ENCODE data around the gene TUBA1B. TPM values are rescaled to one million over a fixed set of nuclear protein-coding genes. Genes with fewer than 3 reads are reported as not detected.

Gene TUBA1B
- total and polyA plus RNA-seq, 2 of the 8 experiments (the other 6 are each of a cell fraction or from before 2014, with no cell fraction given), result 2,092 to 6,837 TPM

DNA sequence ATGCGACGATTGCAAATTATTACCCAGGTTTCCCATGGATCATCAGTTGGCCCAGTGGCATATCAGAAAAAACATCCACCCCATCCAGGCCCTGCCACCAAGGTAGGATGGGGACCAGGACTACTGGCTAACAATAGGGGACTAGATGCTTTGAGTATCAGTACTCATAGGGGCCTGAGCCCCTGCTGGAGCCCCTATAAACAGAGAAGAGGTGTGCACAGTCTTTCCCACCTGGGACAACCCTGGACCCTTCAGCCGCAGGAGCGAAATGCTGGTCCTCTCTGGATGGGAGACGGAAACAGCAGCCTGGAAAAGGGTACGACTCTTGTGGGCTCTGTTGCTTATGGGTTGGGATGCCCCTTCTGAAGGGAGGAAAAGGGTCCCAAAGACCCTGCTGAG, 42.3 kb downstream of the TUBA1B start:
- H3K14ac ChIP-seq (ENCODE audit: insufficient read length), result no peak overlapping the region
- H3K4me1 ChIP-seq (replicated peaks in 1 of 4; ENCODE audit: control insufficient read depth in 3 of 4, insufficient read depth in 4 of 4, low read length in 3 of 4), result peaks cover 0 to 40% (median 13%) of the 10 kb centered on the region in 4 experiments; a peak in 6 of 7 replicates
- ChIA-PET CTCF (ENCODE audit: partially characterized antibody) (interaction anchor here (0.8 to 7.1 kb wide), 33 partner anchors 12 to 311 kb away, joined by 3 to 235 read pairs (median 5); partner anchors contain the start of genes LMBR1L, PRPH and RHEBL1), POLR2A (ENCODE audit: partially characterized antibody) (interaction anchor here (0.7 to 2.6 kb wide), 11 partner anchors 9 to 205 kb away, joined by 3 to 27 read pairs (median 4); partner anchors contain the start of genes RHEBL1 and TUBA1B)
- H3K9ac ChIP-seq (replicated peaks in 1 of 4; ENCODE audit: extremely low read depth in 1 of 4, low read depth in 3 of 4, low read length in 3 of 4), result no peak overlapping the region
- H2AK5ac ChIP-seq (ENCODE audit: low read depth, low read length), result no peak overlapping the region
- H4K20me1 ChIP-seq (replicated peaks in 1 of 2; ENCODE audit: control insufficient read depth in 1 of 2, insufficient read depth in 2 of 2, low read length in 2 of 2), result peaks cover 5 to 6% of the 10 kb centered on the region in 2 experiments
- no peaks in the 10 kb centered on the region; a peak in 1 of 4 replicates for H3K9me3 ChIP-seq (ENCODE audit: insufficient read depth in 2 of 2, low read depth in 1 of 2, low read length in 1 of 2)
- H4K5ac ChIP-seq (ENCODE audit: insufficient read length, low read depth, low read length), result no peak overlapping the region
- no peaks in the 10 kb centered on the region for H3K79me1 ChIP-seq (ENCODE audit: low read depth, low read length)
- H2BK20ac ChIP-seq (ENCODE audit: low read length), result no peak overlapping the region
- H3K23me2 ChIP-seq (ENCODE audit: low read depth, low read length), result peaks cover 8% of the 10 kb centered on the region; the same call in 1 of the 2 replicates
- peaks cover 51 to 75% (median 67%) of the 10 kb centered on the region in 4 experiments for H3K27me3 ChIP-seq (replicated peaks in 1 of 4; ENCODE audit: control insufficient read depth in 3 of 4, extremely low read depth in 1 of 4, insufficient read depth in 3 of 4, low read length in 3 of 4)
- no peak overlapping the region for H3K4ac ChIP-seq (replicated peaks; ENCODE audit: insufficient read length, low read depth, low read length)
- H2BK15ac ChIP-seq (ENCODE audit: low read length), result no peak overlapping the region
- no peak overlapping the region for H3K27ac ChIP-seq (ENCODE audit: low read depth, low read length)
- no peak overlapping the region for H2BK120ac ChIP-seq (replicated peaks; ENCODE audit: low read depth, low read length)
- H3K79me2 ChIP-seq (ENCODE audit: control insufficient read depth in 1 of 2, insufficient read depth in 2 of 2, low read length in 2 of 2), result no peaks in the 10 kb centered on the region
- peak overlapping the region; percentile 6 to 63; a peak in 2 of 4 replicates for H3K4me2 ChIP-seq (ENCODE audit: insufficient read depth in 1 of 2, low read depth in 2 of 2, low read length in 2 of 2)
- no peak overlapping the region for H3K18ac ChIP-seq (ENCODE audit: extremely low read depth, low read length)
- H3K56ac ChIP-seq (replicated peaks; ENCODE audit: insufficient read length, low read depth, low read length), result no peak overlapping the region
- no peak for TF ChIP-seq POU5F1 (IDR thresholded peaks at IDR 0.05; ENCODE audit: low read depth, low read length)
- TF ChIP-seq EGR1 (IDR thresholded peaks at IDR 0.05; ENCODE audit: borderline replicate concordance, low read depth, low read length), result no peak
- TF ChIP-seq, protein P1, sequence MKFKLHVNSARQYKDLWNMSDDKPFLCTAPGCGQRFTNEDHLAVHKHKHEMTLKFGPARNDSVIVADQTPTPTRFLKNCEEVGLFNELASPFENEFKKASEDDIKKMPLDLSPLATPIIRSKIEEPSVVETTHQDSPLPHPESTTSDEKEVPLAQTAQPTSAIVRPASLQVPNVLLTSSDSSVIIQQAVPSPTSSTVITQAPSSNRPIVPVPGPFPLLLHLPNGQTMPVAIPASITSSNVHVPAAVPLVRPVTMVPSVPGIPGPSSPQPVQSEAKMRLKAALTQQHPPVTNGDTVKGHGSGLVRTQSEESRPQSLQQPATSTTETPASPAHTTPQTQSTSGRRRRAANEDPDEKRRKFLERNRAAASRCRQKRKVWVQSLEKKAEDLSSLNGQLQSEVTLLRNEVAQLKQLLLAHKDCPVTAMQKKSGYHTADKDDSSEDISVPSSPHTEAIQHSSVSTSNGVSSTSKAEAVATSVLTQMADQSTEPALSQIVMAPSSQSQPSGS (IDR thresholded peaks at IDR 0.05; ENCODE audit: low read length), result no peak
- peak in 1 of 2 experiments; percentile 47 for DNase-seq (ENCODE audit: low read depth in 1 of 2, low spot score in 2 of 2)
- no peak for FAIRE-seq
- no peak overlapping the region for H2AFZ ChIP-seq (ENCODE audit: low read length)
- no peak overlapping the region for H2BK12ac ChIP-seq (ENCODE audit: low read depth, low read length)
- no peak overlapping the region for H4K91ac ChIP-seq (replicated peaks; ENCODE audit: insufficient read length, low read length)
- H3K4me3 ChIP-seq (ENCODE audit: extremely low read depth in 1 of 4, insufficient read depth in 2 of 4, low read depth in 3 of 4, low read length in 4 of 4), result peak overlapping the region in 1 of 4 experiments; percentile 45; a peak in 1 of 8 replicates
- no peak overlapping the region for H3K23ac ChIP-seq (ENCODE audit: insufficient read length)
- H3K36me3 ChIP-seq (ENCODE audit: control insufficient read depth in 2 of 4, insufficient read depth in 4 of 4, low read length in 3 of 4), result peaks cover 0 to 4% (median 0%) of the 10 kb centered on the region in 4 experiments; a peak in 1 of 8 replicates
- no peak overlapping the region for H2BK5ac ChIP-seq (ENCODE audit: low read depth, low read length)
- no peak overlapping the region for H4K8ac ChIP-seq (ENCODE audit: extremely low read depth, insufficient read depth, low read length)
- WGBS, 2 experiments (ENCODE audit: extremely low coverage in 1 of 2, insufficient coverage in 1 of 2, insufficient read length in 1 of 2, insufficient replicate concordance in 2 of 2, low coverage in 1 of 2, low lambda C conversion rate in 2 of 2, missing lambda C conversion rate in 1 of 2), result 53% methylated on average over 6 of the region's 6 CpGs; no CpG with 5 or more reads in 1 of the 2 experiments
